NCI-H128 (cell line): ENCODE results near the gene CALML6.

Experiments used
- DNase-seq: peaks from one replicate; lab custom pipeline; 2025; ENCODE audit not compliant: unreplicated experiment; lab: John Stamatoyannopoulos, UW

CALML6 gene

DNA sequence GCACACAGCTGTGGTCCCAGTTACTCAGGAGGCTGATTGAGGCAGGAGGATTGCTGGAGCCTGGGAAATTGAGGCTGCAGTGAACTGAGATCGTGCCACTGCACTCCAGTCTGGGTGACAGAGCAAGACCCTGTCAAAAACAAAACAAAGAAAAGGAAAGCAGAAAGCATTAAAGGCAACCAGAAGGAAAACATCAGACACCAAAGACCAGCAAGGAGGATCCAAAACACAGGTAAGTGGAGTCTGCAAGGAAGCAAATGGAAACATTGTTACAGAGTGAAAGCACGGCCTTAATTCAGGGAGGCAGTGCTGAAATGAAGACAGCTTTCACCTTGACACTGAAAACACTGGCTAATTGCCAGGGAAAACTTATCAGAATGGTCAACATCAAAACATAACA lies 47.7 kb downstream of the CALML6 start:
- DNase-seq = no peak

DNA sequence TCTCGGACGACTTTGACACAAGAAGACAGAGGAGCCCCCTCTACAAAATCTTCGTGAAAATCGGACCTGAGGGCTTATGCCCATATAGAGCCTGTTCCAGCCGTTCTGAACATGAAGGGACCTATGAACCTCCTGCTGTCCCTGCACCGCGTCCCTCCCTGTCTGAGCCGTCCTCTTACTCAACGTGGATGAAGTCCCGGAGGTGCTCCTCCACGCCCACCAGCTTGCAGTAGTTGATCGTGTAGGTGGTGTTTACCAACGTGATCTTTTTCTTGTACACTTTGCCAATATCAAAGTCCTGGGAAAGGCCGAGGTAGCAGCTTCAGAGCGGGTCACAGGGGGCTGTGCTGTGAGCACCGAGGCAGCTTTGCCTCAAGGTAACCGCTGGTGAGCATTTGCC lies 48.5 kb downstream of the CALML6 start:
- no peak for DNase-seq

GRCh38 chr1:1964811-1965210 lies 49.8 kb downstream of the CALML6 start:
- no peak for DNase-seq

GRCh38 chr1:1965546-1965945 lies 50.5 kb downstream of the CALML6 start:
- DNase-seq = no peak

- DNase-seq = no peak
These were observed 51.1 kb downstream of the CALML6 start for GRCh38 chr1:1966071-1966740.
